GM19397 (cell line): ENCODE results near the gene ADGRD1.
"Not testable (repeated sequence)": the region's sequence is repeated elsewhere in the genome, so short reads cannot be mapped to it uniquely, and the experiment has no call there.

ENCODE experiments used
- ATAC-seq: cut with Tn5 transposase; IDR thresholded peaks from one replicate; pipeline ENCODE4 v1.9.1; 2021; ENCODE audit warnings: mild to moderate bottlenecking, moderate library complexity; ENCODE audit not compliant: unreplicated experiment

The ADGRD1 gene

DNA sequence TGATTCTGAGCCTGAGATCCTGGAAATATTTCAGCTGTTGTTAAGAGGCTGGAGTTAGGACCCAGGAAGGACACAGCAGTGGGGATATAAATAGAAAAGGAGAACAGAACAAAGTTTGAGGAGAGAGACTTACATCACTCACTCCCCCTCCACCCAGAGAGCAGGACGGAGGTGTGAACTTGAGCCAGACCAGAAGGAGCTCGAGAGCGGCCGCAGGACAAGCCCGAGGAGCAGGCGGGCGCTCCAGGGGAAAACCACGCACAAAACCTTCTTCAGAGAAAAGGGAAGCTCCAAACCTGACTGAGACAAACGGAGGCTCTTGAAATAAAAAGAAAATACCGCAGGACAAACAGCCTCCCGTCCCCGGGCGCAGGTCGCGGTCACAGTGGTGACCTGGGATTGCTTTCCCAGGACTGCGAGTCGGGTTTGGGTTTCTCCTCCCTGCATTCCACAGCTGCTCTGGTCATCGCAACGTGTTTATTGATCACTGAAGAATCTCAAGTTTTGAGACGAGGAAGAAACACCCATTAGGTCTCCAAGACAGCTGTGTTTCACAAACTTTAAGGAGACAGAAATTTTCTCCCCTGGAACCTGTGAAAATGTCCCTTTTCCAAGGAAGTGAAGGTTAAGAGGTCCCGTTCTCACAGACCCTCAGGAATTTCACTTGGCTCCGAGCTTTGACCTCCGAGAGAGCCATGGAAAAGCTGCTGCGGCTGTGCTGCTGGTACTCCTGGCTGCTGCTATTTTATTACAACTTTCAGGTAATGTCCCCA, at the start of gene ADGRD1:
Gene ADGRD1 (plus strand): TSS at position 137 of the 773 bp plus-strand sequence. CDS start 559 bp downstream, at position 696.
- ATAC-seq: no peak

DNA sequence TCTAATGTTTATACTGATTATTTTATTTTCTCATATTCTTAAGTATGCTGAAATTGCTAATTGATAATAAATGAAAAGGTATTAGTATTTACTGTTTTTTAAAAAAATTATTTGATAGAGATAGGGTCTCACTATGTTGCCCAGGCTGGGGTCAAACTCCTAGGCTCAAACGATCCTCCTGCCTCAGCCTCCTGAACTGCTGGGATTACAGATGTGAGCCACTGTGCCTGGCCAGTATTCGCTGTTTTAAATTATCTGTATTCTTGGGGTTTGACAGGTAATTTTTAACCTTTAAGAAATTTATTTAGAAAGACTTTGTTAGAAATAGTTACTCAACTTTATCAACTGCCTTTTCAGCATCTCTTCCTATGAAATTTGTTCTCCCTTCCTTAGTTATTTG, 49.6 kb upstream of the ADGRD1 start:
- no peak for ATAC-seq

DNA sequence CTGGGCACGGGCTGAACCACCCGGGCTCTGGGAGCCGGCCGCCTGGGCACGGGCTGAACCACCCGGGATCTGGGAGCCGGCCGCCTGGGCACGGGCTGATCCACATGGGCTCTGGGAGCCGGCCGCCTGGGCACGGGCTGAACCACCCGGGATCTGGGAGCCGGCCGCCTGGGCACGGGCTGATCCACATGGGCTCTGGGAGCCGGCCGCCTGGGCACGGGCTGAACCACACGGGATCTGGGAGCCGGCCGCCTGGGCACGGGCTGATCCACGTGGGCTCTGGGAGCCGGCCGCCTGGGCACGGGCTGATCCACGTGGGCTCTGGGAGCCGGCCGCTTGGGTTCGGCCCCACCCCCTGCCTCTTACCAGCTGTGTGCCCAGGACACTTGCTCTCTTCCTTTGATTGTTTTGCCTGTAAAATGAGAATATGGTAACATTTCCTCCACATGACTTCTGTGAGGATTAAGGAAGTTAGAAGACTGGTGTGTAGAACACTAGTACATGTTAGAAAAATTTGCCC, 48.7 kb upstream of the ADGRD1 start:
- not testable (repeated sequence) for ATAC-seq

DNA sequence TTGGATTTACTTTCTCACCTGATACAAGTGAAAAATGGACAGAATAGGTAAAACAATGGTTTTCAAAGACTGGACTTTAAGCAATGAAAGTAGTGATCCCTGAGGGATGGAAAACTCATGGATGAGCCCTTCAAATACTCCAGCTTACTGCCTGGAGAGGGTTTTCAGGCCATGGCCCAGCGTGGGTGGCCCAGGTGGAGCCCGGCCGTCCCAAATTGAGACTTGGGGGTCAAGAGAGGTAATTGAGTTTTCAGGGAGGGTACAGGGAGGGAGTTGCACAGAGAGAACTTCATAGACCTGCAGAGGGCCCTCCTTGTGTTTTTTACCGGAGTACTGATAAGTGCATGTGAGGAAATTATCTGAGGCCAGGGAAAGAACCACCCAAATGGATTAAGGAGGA, 44.6 kb upstream of the ADGRD1 start:
- ATAC-seq: no peak

DNA sequence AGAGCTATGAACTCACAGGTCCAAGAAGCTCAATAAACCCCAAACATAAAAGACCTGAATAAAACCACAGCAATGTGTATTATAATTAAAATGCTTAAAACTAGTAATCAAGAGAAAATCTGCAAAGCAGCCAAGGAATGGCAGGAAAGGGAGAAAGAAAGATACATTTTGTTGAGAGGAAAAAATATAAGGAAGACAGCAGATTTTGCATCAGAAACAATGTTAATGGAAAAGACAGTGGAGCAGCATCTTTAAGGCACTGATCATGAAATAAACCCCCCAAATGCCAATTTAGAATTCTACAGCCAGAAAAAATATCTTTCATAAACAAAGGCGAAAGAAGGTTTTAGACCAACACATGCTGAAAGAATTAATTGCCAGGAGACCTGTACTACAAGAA, 42.5 kb upstream of the ADGRD1 start:
- ATAC-seq: no peak

DNA sequence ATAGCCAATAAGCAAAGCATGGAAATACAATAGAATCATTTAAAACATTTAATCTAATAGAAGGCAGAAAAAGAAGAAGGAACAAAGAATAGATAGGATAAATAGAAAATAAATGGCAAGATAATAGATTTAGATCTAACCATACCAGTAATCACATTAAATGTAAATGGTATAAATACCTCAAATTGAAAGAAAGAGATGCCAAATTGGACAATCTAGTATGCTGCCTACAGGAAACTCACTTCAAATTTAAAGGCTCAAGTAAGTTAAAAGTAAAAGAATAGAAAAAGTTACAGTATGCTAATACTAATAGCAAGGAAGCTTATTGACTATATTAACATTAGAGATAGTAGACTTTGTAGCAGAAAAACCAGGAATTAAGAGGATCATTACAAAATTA, 41.8 kb upstream of the ADGRD1 start:
- no peak for ATAC-seq

DNA sequence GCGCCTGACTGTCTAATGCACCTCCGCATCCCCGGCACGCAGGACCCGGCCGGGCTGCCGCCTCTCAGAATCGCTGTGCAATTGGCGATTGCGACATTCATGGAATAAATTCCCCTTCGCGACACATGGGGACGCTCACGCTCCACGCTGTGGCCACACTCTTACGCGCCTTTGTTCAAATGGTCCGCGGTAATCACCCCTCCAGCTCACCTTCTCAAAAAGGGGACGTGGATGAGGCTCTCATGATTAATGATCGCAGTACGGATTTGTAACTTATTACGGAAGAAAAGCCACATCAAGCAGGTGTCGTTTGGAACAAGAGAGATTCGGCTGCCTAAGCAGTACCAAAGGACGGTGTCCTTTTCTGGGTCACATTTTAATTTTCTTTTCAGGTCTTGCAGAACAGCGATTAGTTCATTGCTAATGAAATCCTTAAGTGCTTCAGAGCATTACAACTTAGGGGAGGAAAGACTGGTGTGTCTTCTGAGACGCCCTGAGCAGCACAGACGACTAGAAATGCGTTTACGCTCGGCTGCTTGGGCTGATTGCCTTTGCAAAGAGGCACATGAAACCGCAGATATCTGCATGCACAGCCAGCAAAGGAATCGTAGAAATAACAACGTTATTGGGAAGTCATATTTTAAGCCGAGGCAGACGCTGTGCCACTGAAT, 37.3 kb upstream of the ADGRD1 start:
- no peak for ATAC-seq

DNA sequence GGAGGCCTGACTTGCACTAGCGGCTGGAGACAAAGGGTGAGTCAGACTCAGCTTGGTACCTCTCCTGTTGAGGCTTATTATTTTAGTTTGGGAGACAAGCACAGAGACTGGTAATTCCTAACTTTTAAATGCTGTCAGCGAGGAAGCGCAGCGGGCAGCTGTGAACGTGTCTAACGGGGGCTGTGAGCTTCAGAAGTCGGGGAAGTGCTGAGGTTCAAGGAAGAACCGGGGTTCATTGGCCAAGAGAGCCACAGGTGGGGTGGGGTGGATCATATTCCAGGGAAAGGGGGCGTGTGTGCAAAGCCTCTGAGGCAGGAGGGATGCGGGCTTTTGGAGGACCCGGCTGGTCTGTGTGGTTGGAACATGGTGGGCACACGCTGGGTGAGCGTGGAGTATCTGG, 36.1 kb upstream of the ADGRD1 start:
- ATAC-seq: no peak

DNA sequence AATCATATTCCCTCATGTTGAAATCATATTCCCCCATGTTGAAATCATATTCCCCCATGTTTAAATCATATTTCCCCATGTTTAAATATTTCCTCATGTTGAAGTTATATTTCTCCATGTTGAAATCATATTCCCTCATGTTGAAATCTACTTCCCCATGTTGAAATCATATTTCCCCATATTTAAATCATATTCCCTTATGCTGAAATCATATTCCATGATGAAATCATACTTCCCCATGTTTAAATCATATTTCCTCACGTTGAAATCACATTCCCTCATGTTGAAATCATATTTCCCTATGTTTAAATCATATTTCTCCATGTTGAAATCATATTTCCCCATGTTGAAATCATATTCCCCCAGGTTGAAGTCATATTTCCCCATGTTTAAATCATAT, 34.6 kb upstream of the ADGRD1 start:
- ATAC-seq: no peak

DNA sequence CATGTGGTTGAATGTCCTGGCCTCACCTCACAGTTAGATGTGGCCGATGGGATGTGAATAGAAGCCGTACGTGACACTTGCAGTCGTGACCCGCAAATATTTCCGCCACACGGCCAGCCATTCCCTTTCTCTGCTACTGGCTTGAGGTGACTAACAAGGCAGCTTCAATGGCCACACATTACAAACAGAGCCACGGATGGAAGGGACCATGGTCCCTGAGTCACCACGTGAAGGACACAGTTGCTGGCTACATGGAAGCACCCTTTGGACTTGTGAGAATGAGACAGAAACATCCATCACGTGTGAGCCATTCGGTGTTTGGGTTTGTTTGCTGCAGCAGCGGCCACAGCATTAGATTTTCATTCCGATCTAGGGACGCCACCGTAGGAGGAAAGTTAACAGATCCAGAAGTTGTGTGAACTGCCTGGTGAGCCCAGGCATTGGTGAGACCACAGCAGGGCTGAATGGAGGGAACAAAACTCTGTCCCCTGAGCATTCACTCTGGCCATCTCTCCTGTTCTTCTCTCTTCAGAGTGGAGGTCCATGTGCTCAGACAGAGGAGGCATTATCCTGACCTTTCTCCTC, 33.5 kb upstream of the ADGRD1 start:
- ATAC-seq: no peak

DNA sequence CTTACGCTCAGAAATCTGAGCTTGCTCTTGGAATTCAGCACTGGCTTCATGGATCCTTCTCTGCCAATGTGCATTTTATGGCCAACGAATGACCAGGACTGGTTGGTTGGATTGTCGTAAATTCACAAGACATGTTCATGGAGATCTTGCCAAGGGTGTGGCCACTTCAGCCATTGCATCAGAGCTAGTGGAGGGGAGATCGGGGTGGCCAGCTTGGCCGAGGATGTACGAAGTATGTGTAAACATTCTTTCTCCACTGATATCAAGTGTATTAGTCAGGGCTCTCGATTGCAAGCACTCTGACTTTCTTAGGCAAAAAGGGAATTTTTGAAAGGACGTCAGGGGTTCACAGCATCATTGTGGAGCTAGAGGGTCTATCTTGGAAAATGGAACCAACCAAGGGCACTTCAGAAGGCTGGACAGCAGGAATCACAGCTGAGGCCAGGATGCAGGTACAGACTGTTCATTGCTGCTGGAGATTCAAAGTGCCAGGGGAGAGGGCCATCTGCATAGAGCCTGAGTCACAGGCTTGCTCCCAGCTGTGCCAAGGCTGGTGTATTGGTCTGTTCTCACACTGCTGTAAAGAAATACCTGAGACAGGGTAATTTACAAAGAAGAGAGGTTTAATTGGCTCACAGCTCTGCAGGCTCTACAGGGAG, 32.9 kb upstream of the ADGRD1 start:
- ATAC-seq: no peak

DNA sequence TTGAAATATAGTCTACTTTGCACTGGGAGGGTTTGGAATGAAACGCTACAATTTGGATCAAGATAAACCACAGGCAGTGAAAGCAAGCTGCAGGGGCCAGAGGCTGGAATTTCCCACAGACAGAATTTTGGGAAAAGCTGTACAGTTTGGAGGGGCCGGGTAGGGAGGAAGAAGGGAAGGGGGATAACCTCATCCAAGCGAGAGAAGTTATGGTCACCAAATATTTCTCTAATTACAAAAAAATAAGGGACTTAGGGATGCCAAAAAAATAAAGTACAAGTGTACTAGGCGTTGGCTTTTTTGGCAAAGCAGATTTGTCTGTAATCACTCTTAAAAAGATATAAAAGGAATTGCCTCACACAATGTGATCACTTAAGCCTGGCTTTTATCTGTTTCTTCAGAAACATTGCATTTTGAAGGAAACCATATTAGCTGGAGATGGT, 31.2 kb upstream of the ADGRD1 start:
- no peak for ATAC-seq

DNA sequence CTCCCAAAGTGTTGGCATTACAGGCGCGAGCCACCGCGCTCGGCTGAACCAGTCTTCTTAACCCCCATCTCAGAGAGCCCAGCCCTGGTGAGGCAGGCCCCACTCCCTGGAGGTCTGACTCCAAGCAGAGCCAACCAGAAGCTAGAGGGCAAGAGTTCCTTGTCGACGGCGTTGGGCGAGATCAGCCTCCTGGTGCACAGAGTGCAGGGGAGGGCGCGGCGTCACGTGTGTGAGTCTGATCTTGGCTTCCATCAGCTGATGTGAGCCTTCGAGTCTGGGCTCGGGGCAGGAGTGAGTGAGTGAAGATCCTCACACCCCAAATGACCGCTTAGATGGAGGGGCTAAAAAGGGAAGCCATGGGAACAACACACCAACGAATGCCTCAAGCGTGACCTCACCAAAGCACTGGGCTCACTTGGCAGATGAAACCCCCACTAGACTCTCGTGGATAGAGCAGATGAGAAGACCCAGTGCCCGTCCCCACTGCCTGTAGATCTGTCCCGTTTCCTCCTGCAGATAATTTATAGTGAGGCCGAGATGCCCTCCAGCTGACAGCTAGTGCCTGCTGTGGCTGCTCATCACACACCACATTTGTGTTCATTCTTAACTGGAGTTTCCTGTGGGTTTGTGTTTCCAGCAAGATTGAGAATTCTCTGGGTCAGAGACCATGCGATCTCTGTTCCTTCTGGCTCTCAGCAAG, 28.6 kb upstream of the ADGRD1 start:
- ATAC-seq: no peak

DNA sequence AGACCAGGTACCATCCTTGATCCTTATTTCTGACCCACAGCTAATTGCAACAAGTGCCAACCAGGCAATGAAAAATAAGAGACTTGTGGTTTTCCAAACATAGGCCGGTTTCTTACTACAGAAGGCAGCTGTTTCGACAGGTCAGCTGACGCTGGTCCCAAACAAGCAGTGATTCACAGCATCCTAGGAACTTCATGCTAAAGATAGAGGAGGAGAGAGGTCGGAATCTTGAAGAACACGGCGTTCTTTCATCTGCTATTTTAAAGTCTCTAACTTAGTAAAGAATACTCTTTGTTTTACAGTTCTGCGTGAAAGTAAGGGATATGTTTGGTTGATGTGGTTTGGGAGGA, 28.1 kb upstream of the ADGRD1 start:
- no peak for ATAC-seq

DNA sequence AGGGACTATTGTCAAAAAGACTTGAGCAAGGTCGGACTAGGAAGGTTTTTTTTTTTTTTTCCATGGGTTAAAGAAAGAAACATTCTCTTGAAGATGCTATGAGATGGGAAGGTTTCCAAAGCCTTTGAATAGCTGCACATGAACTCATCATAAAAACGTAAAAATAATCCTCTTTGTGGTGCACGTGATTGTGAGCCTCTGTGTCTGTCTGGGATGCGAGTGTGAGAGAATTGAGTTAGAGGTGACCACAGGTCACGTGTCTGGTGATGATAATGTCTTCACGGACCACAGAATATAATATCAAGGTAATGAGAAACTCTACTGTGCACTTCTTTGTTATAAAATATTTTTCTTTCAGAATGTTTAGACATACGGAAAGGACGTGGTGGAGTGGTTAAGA, 24.3 kb upstream of the ADGRD1 start:
- no peak for ATAC-seq

DNA sequence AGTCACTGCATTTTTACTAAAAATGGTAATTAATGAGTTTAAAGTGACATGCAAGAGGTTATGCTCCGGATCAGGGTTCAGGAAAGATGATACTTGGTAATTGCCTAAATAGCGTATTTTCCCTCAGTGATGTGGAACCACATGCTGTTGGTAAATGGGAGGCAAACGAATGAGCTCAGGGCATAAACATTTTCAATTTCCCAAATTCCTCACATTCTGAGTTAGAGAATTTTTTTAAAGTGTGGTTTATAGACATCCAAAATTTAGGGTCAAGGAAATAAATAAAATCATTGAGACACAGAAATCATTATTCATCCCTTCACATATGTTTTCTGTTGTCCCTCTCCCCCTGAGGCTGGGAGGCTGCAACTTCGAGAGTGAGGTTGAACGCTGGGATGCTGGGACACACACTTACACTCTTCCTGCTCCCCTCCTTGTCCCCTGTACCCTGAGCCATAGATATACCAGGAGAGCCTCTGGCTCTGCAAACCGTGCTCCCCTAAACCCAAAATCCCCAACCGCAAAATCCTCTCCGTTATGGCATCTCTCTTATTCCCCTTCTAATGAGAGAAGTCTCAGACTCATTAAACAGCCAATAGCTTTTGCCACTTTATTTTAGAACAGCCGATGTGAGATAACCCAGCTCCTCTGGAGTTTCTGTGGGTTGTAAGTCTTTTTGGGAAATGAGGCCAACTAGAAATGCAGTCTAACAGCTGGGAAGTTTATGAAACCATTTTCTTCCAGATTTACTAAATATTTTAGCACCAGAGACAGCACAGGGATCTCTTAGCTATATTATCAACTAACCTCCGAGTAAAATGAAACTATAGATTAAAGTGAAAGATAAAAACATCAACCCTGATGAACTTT, 21.4 kb upstream of the ADGRD1 start:
- ATAC-seq: no peak

DNA sequence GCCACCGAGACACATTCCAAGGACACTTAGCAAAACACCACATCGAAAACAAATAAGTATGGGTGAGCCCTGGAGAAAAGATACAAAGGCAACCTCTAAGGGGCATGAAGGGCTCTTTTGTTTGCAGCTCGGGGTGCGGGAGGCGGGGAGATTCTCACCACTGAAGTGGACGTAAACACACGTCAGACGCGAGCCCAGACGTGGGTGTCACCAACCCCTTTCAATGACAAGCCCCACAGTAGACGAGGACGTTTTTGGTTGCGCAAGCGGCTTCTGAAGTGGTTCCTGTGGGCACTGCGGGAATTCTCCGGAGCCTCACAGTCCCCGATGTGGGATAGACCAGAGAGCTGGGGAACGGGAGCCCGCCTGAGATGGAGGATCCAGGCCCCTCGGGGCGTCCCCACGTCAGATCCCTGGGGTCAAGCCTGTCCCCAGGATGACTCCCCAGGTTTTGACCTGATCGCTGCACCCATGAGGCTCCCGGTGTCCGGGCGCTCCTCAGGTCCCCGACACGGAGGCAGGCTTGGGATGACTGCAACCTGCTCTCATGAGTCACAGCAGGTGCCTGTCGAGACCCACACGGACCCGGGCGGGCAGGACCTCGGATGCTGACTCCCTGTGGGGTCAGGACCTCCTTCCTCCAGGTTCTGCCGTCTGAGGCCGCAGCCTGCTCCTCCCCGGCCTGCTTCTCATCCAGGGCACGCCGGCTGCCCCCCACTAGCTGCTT, 20.3 kb upstream of the ADGRD1 start:
- no peak for ATAC-seq

DNA sequence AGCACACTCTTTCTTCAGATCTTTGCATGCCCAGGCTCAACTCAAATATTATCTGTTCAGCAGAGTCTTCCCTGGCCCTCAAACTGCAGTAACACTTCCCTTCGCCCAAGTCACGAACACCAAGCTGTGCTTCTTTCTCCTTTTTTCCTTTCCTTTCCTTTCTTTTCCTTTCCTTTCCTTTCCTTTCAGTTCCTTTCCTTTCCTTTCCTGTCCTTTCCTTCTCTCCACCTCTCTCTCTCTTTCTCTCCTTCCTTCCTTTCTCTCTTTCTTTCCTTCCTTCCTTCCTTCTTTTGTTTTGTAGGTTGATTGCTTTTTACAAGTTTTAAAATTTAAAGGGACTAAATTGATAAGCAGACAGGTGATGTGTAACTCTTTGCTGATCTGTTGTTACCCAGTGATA, 19.0 kb upstream of the ADGRD1 start:
- no peak for ATAC-seq

DNA sequence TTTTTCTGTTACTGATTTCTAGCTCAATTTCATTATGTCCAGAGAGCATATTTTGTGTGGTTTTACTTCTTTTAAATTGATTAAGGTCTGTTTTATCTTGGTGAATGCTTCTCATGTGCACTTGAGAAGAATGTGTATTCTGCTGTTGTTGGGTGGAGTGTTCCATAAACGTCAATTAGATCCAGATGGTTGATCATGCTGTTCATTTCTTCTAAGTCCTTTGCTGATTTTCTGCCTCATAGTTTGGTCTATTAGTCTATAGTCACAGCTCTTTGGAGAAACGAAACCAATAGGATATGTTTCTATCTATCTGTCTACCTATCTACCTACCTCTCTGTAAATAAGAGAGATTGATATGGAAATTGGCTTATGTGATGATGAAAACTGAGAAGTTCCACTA, 17.1 kb upstream of the ADGRD1 start:
- ATAC-seq: no peak
